ENCODE measurements around the gene KCTD5. TPM values are rescaled to one million over a fixed set of nuclear protein-coding genes. Genes with fewer than 3 reads are reported as not detected.

KCTD5 gene
- total RNA-seq, 2 donors from 2014 or later, result 29.8 to 32.6 TPM

DNA sequence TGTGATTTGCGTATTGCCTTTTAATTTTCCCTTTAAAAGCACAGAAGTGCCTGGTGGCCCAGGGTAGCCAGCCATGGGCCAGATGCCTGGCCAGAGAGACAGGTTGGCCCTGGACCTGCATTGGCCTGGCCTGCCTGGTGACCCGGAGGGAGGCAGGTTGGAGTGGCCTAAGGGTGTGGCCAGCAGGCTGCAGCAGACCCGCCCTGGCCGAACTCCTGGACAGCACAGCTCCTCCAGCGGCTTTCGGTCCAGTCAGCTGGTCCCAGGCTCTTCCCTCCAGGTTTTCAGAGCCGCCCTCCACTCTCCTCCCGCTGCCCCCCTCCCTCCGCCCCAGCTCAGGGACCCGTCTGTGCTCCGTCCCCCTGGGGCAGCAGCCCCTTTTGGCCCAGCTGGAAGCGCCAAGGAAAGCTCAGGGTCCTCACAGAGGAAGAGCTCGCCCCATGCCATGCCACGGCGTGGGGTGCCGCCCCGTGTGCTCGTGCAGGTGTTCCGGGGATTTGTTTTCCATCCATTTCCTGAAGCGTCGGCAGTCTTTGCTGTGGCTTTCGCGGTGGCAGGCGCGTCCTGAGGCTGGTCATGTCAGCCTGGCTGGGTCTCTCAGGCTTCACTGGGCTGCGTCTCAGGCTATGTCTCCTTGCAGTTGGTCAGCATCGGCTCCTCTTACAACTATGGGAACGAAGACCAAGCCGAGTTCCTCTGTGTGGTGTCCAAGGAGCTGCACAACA, 19.6 kb downstream of the KCTD5 start:
- TF ChIP-seq, protein P1, sequence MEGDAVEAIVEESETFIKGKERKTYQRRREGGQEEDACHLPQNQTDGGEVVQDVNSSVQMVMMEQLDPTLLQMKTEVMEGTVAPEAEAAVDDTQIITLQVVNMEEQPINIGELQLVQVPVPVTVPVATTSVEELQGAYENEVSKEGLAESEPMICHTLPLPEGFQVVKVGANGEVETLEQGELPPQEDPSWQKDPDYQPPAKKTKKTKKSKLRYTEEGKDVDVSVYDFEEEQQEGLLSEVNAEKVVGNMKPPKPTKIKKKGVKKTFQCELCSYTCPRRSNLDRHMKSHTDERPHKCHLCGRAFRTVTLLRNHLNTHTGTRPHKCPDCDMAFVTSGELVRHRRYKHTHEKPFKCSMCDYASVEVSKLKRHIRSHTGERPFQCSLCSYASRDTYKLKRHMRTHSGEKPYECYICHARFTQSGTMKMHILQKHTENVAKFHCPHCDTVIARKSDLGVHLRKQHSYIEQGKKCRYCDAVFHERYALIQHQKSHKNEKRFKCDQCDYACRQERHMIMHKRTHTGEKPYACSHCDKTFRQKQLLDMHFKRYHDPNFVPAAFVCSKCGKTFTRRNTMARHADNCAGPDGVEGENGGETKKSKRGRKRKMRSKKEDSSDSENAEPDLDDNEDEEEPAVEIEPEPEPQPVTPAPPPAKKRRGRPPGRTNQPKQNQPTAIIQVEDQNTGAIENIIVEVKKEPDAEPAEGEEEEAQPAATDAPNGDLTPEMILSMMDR (conservative IDR thresholded peaks at IDR 0.05), result no peak
- Histone ChIP-seq H3K4me1 (ENCODE audit: control insufficient read depth, insufficient read depth, low read length) (no peaks in the 10 kb centered on the region), H3K9ac (ENCODE audit: extremely low read depth, low read length, poor library complexity, severe bottlenecking) (no peak overlapping the region), H3K36me3 (ENCODE audit: control insufficient read depth, insufficient read depth, low read length) (peaks cover 29% of the 10 kb centered on the region), H3K9me3 (ENCODE audit: control insufficient read depth, low read length) (no peaks in the 10 kb centered on the region), H3K27ac (ENCODE audit: low read depth, low read length) (no peak overlapping the region), H3K4me3 (ENCODE audit: low read length) (no peak overlapping the region), H3K27me3 (ENCODE audit: control insufficient read depth, insufficient read depth, low read length, poor library complexity, severe bottlenecking) (no peaks in the 10 kb centered on the region)
- Mint-ChIP-seq H3K27me3 (ENCODE audit: insufficient read depth) (no peaks in the 10 kb centered on the region), H3K4me1 (no peaks in the 10 kb centered on the region), H3K27ac (no peak overlapping the region), H3K9me3 (no peaks in the 10 kb centered on the region), H3K4me3 (no peak overlapping the region), H3K36me3 (ENCODE audit: low read depth) (peaks cover 14% of the 10 kb centered on the region)
- 94 to 95% methylated on average over 21 to 29 of the region's 29 CpGs for WGBS, 2 experiments (ENCODE audit: insufficient coverage in 1 of 2, insufficient read length in 1 of 2)
- no peak for DNase-seq

DNA sequence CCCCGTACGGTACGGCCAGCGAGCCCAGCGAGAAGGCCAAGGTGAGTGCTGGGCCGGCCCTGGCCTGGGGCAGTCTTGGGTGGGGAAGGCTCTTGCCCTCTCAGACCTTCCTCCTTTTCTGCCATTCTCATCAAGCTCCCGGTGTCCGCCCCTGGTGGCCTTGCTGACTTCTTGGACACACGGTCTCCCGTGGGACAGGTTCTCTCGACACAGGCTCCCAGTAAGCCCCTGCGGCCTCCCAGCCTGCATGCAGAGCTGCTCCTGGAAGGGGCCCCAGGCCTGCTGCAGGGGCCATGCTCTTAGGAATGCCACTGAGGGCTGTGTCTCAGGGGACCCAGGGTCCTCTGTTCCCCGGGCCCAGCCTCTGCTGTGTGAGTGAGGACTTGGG, 20.1 kb downstream of the KCTD5 start:
- no peaks in the 10 kb centered on the region for H3K27me3 ChIP-seq (ENCODE audit: control insufficient read depth, insufficient read depth, low read length, poor library complexity, severe bottlenecking)
- Mint-ChIP-seq H3K4me1 (no peaks in the 10 kb centered on the region), H3K4me3 (no peak overlapping the region), H3K27me3 (ENCODE audit: insufficient read depth) (no peaks in the 10 kb centered on the region), H3K27ac (no peak overlapping the region), H3K36me3 (ENCODE audit: low read depth) (peaks cover 14% of the 10 kb centered on the region), H3K9me3 (no peaks in the 10 kb centered on the region)
- no peaks in the 10 kb centered on the region for H3K9me3 ChIP-seq (ENCODE audit: control insufficient read depth, low read length)
- H3K4me1 ChIP-seq (ENCODE audit: control insufficient read depth, insufficient read depth, low read length), result no peaks in the 10 kb centered on the region
- 93 to 96% methylated on average over 5 to 13 of the region's 13 CpGs for WGBS, 2 experiments (ENCODE audit: insufficient coverage in 1 of 2, insufficient read length in 1 of 2)
- TF ChIP-seq, protein P1 (conservative IDR thresholded peaks at IDR 0.05), result no peak
- H3K36me3 ChIP-seq (ENCODE audit: control insufficient read depth, insufficient read depth, low read length), result peaks cover 25% of the 10 kb centered on the region
- no peak overlapping the region for H3K27ac ChIP-seq (ENCODE audit: low read depth, low read length)
- H3K9ac ChIP-seq (ENCODE audit: extremely low read depth, low read length, poor library complexity, severe bottlenecking), result no peak overlapping the region
- no peak overlapping the region for H3K4me3 ChIP-seq (ENCODE audit: low read length)
- DNase-seq, result no peak

DNA sequence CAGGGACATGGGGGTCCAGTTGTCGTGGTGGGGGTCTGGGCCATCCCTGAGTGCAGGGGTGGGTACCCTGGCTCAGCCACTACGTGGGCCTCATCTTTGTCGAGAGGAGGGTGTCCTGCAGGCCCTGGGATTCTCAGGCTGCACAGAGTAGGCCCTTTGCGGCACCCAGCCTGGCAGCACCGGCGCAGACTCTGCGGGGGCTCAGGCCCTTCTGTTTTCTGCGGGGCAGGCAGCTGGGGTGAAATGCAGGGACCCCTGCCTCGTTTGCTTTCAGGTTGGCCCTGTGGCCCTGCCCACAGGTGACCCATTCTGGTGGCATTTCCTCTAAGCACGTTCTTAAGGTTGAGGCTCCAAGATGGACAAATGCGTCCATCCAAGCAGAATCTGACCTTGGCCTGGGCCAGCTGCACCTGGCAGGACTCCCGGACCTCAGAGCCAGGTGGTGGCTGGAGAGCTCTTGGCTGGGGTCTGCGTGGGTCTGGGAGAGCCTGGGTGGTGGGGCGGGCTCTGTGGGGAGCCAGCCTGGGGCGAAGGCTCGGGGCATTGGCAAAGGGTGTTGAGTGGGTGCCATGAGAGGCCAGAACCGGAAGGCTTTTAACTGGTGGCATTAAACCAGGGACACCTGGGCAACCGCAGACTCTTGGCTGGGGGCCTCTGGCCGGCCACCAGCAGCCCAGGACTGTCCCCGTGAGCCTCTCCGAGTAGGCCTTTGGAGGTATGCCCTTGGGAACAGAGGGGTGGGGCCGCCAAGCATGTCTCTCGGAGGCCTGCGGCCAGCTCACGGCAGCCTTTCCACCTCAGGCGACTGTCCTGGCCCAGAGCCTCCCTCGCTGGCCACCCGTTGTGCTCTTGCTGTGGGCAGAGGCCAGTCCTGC, 20.8 kb downstream of the KCTD5 start:
- H3K27me3 ChIP-seq (ENCODE audit: control insufficient read depth, insufficient read depth, low read length, poor library complexity, severe bottlenecking), result no peaks in the 10 kb centered on the region
- H3K9ac ChIP-seq (ENCODE audit: extremely low read depth, low read length, poor library complexity, severe bottlenecking), result no peak overlapping the region
- peaks cover 26% of the 10 kb centered on the region for H3K36me3 ChIP-seq (ENCODE audit: control insufficient read depth, insufficient read depth, low read length)
- Mint-ChIP-seq H3K36me3 (ENCODE audit: low read depth) (peaks cover 14% of the 10 kb centered on the region), H3K4me1 (no peaks in the 10 kb centered on the region), H3K27ac (no peak overlapping the region), H3K4me3 (no peak overlapping the region), H3K27me3 (ENCODE audit: insufficient read depth) (no peaks in the 10 kb centered on the region), H3K9me3 (no peaks in the 10 kb centered on the region)
- TF ChIP-seq, protein P1 (conservative IDR thresholded peaks at IDR 0.05), result no peak
- H3K4me3 ChIP-seq (ENCODE audit: low read length), result no peak overlapping the region
- WGBS, 2 experiments (ENCODE audit: insufficient coverage in 1 of 2, insufficient read length in 1 of 2), result 95 to 96% methylated on average over 23 to 28 of the region's 28 CpGs
- DNase-seq, result no peak
- no peaks in the 10 kb centered on the region for H3K4me1 ChIP-seq (ENCODE audit: control insufficient read depth, insufficient read depth, low read length)
- no peaks in the 10 kb centered on the region for H3K9me3 ChIP-seq (ENCODE audit: control insufficient read depth, low read length)
- no peak overlapping the region for H3K27ac ChIP-seq (ENCODE audit: low read depth, low read length)
